ENCODE measurements around the gene FAM107A. TPM values are rescaled to one million over a fixed set of nuclear protein-coding genes. Genes with fewer than 3 reads are reported as not detected.

The FAM107A gene
- total and polyA plus RNA-seq, 9 of the 15 experiments (the other 6 are each of a cell fraction or from before 2014, with no cell fraction given): 0.07 TPM; not detected in 8

DNA sequence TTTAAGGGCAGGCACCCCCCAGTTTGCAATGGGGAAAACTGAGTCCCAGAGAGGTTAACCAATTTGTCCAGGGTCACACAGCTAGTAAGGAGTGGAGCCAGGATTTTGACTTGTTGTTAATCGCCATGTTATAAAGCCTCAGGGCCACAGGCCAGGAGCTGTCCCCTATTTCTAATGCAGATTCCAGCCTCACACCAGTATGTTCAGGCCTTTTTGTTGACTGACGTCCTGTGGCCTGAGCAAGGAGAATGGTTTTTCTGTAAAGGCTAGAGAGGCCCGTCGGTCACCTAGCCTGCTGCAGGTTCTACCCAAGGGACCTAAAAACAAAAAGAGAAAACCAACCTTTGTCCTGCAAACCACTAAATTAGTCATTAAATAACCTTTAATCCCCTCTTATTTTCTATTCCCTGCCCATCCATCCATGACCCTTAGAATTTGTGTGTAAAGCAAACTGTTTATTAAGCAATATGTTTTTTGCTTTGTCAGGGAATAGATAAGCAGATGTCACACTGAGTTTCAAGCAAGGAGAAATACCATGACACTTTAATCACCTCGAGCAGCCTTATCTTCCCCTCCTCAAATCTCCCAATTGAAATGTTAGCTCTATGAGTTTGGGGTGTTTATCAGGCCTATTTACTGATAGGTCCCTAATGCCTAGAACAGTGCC, 54.3 kb downstream of the FAM107A start (continued):
- TF ChIP-seq, protein P1, sequence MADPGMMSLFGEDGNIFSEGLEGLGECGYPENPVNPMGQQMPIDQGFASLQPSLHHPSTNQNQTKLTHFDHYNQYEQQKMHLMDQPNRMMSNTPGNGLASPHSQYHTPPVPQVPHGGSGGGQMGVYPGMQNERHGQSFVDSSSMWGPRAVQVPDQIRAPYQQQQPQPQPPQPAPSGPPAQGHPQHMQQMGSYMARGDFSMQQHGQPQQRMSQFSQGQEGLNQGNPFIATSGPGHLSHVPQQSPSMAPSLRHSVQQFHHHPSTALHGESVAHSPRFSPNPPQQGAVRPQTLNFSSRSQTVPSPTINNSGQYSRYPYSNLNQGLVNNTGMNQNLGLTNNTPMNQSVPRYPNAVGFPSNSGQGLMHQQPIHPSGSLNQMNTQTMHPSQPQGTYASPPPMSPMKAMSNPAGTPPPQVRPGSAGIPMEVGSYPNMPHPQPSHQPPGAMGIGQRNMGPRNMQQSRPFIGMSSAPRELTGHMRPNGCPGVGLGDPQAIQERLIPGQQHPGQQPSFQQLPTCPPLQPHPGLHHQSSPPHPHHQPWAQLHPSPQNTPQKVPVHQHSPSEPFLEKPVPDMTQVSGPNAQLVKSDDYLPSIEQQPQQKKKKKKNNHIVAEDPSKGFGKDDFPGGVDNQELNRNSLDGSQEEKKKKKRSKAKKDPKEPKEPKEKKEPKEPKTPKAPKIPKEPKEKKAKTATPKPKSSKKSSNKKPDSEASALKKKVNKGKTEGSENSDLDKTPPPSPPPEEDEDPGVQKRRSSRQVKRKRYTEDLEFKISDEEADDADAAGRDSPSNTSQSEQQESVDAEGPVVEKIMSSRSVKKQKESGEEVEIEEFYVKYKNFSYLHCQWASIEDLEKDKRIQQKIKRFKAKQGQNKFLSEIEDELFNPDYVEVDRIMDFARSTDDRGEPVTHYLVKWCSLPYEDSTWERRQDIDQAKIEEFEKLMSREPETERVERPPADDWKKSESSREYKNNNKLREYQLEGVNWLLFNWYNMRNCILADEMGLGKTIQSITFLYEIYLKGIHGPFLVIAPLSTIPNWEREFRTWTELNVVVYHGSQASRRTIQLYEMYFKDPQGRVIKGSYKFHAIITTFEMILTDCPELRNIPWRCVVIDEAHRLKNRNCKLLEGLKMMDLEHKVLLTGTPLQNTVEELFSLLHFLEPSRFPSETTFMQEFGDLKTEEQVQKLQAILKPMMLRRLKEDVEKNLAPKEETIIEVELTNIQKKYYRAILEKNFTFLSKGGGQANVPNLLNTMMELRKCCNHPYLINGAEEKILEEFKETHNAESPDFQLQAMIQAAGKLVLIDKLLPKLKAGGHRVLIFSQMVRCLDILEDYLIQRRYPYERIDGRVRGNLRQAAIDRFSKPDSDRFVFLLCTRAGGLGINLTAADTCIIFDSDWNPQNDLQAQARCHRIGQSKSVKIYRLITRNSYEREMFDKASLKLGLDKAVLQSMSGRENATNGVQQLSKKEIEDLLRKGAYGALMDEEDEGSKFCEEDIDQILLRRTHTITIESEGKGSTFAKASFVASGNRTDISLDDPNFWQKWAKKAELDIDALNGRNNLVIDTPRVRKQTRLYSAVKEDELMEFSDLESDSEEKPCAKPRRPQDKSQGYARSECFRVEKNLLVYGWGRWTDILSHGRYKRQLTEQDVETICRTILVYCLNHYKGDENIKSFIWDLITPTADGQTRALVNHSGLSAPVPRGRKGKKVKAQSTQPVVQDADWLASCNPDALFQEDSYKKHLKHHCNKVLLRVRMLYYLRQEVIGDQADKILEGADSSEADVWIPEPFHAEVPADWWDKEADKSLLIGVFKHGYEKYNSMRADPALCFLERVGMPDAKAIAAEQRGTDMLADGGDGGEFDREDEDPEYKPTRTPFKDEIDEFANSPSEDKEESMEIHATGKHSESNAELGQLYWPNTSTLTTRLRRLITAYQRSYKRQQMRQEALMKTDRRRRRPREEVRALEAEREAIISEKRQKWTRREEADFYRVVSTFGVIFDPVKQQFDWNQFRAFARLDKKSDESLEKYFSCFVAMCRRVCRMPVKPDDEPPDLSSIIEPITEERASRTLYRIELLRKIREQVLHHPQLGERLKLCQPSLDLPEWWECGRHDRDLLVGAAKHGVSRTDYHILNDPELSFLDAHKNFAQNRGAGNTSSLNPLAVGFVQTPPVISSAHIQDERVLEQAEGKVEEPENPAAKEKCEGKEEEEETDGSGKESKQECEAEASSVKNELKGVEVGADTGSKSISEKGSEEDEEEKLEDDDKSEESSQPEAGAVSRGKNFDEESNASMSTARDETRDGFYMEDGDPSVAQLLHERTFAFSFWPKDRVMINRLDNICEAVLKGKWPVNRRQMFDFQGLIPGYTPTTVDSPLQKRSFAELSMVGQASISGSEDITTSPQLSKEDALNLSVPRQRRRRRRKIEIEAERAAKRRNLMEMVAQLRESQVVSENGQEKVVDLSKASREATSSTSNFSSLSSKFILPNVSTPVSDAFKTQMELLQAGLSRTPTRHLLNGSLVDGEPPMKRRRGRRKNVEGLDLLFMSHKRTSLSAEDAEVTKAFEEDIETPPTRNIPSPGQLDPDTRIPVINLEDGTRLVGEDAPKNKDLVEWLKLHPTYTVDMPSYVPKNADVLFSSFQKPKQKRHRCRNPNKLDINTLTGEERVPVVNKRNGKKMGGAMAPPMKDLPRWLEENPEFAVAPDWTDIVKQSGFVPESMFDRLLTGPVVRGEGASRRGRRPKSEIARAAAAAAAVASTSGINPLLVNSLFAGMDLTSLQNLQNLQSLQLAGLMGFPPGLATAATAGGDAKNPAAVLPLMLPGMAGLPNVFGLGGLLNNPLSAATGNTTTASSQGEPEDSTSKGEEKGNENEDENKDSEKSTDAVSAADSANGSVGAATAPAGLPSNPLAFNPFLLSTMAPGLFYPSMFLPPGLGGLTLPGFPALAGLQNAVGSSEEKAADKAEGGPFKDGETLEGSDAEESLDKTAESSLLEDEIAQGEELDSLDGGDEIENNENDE (IDR thresholded peaks at IDR 0.05; ENCODE audit: low read depth, low read length): no peak
- no peak for TF ChIP-seq CEBPZ (IDR thresholded peaks at IDR 0.05; ENCODE audit: borderline replicate concordance, low read depth, low read length)
- TF ChIP-seq GATAD2A (IDR thresholded peaks at IDR 0.05): no peak
- no peak for TF ChIP-seq SNAPC5 (CRISPR knock-in tag; IDR thresholded peaks at IDR 0.05)
- no peak for TF ChIP-seq ETS1 (conservative IDR thresholded peaks at IDR 0.05; ENCODE audit: control insufficient read depth, low read depth, low read length)
